Kidney epithelial cell (primary cell): ENCODE results near the gene USP46. TPM values are rescaled to one million over a fixed set of nuclear protein-coding genes. Genes with fewer than 3 reads are reported as not detected.

Source experiments
- DNase-seq: peaks from one replicate; pipeline ENCODE4 v3.0.0-alpha.2; 2010; ENCODE audit warnings: low read depth
- H3K27me3 ChIP-seq: 2 replicates; pipeline ENCODE4 v1.6.0; 2011; ENCODE audit warnings: low read length; ENCODE audit not compliant: control insufficient read depth, insufficient read depth
- H3K36me3 ChIP-seq: 2 replicates; pipeline ENCODE4 v1.5.1; 2011; ENCODE audit warnings: low read length; ENCODE audit not compliant: control insufficient read depth, insufficient read depth
- H3K4me3 ChIP-seq: 2 replicates; pipeline ENCODE4 v1.5.1; 2011; ENCODE audit warnings: low read depth, mild to moderate bottlenecking, control low read depth, low read length
- total RNA-seq: library from RNA; depleted of rRNA; stranded (reverse); fragments of >200 nt; gene quantifications from 2 replicates; pipeline ENCODE4 v1.2.3, GENCODE V29; 2015
- TF ChIP-seq, protein P1 (sequence below): IDR thresholded peaks from 2 replicates; pipeline ENCODE4 v1.5.1; 2011; ENCODE audit warnings: mild to moderate bottlenecking, moderate library complexity, low read length, control low read depth, inconsistent platforms; ENCODE audit not compliant: insufficient read depth, poor library complexity, severe bottlenecking

The USP46 gene
- total RNA-seq, 1 donor from 2014 or later, result 14.9 TPM

DNA sequence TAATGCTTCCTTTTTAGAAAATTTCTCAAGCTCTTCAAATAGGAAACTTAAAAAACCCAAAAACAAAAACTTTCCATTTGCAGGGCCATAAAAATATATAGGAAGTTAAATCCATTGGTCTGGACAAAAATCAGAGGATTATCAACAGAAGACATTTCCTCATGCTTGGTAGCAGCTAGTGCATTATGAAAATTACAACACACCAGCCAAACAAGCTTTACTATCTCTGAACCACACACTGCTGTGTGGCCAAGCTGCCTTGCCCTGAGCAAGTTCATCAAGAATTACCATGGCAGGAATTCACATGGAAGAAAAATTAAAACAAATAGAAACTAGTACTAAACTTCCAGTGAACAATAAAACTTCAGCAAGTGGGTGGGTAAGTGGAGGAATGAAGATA, 3.6 kb downstream of the USP46 start:
- Histone ChIP-seq H3K27me3 (no peaks in the 10 kb centered on the region), H3K4me3 (no peak overlapping the region), H3K36me3 (no peaks in the 10 kb centered on the region)
- TF ChIP-seq, protein P1, sequence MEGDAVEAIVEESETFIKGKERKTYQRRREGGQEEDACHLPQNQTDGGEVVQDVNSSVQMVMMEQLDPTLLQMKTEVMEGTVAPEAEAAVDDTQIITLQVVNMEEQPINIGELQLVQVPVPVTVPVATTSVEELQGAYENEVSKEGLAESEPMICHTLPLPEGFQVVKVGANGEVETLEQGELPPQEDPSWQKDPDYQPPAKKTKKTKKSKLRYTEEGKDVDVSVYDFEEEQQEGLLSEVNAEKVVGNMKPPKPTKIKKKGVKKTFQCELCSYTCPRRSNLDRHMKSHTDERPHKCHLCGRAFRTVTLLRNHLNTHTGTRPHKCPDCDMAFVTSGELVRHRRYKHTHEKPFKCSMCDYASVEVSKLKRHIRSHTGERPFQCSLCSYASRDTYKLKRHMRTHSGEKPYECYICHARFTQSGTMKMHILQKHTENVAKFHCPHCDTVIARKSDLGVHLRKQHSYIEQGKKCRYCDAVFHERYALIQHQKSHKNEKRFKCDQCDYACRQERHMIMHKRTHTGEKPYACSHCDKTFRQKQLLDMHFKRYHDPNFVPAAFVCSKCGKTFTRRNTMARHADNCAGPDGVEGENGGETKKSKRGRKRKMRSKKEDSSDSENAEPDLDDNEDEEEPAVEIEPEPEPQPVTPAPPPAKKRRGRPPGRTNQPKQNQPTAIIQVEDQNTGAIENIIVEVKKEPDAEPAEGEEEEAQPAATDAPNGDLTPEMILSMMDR, result no peak
- DNase-seq, result no peak

DNA sequence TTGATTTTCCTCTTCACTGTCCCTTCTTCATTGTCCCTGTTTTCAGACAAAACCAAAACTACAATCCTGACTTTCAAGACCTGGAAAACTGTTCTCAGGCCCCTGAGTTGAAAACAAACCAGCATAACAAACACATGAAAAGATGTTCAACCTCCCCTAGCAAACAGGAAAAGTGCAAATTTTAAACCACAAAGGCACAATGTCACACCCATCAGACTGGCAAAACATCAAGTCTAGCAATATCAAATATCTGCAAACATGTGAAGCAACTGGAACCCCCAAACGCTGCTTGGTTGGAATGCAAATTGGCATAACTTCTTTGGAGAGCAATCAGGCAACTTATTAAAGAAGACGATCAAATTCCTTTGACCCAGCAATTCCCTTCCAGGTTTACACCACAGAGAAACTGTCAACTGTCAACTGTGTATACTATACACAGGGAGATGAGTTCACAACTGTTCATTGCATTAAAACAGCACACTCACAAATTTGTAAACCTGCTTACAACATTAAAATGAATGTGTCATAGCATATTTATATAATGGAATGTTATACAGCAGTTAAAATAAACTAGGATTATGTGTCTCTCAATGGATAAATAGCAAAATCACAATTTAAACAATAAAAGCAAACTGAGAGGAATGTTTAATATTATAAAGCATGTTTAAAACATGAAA, 7.0 kb downstream of the USP46 start:
- no peaks in the 10 kb centered on the region for H3K36me3 ChIP-seq
- TF ChIP-seq, protein P1, result no peak
- no peaks in the 10 kb centered on the region for H3K27me3 ChIP-seq
- no peak overlapping the region for H3K4me3 ChIP-seq
- DNase-seq, result no peak

DNA sequence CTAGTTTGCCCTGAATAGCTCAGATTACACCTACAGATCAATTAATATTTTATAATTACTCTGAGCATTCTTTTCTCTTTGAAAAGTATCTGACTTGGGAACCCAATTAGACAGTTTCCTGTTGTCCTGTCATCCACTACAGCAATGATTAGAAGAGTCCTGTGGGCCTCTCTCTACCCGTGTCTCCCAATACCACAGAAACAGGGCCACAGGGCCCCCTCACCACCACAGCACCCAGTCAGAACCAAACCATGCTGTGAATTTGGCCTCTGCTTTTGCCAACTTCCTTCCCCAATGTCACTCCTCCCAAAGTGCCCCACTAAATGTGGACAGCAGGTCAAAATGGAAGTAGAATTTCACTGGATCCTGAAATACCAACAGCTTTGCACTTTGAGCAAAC, 10.3 kb downstream of the USP46 start:
- no peak overlapping the region for H3K4me3 ChIP-seq
- no peaks in the 10 kb centered on the region for H3K36me3 ChIP-seq
- TF ChIP-seq, protein P1, result no peak
- no peak for DNase-seq
- H3K27me3 ChIP-seq, result no peaks in the 10 kb centered on the region

DNA sequence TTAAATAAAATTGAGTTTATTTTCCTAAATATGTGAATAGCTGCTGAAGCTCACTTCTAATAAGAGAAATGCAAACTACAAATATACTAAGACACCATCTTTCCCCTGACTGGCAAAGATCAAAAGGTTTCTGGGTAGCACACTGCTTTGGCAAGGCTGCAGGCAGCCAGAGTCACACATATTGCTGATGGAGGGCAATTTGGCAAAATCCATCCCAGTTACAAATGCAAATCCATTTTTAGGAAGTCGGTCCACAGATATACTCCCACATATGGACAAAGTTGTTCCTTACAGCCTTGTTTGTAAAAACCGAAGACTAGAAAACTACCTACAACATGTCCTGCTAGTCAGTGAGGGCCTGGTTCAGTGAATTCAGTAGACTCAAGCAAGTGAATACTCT, 12.4 kb downstream of the USP46 start:
- TF ChIP-seq, protein P1, result no peak
- Histone ChIP-seq H3K36me3 (no peaks in the 10 kb centered on the region), H3K27me3 (no peaks in the 10 kb centered on the region), H3K4me3 (no peak overlapping the region)
- DNase-seq, result no peak

DNA sequence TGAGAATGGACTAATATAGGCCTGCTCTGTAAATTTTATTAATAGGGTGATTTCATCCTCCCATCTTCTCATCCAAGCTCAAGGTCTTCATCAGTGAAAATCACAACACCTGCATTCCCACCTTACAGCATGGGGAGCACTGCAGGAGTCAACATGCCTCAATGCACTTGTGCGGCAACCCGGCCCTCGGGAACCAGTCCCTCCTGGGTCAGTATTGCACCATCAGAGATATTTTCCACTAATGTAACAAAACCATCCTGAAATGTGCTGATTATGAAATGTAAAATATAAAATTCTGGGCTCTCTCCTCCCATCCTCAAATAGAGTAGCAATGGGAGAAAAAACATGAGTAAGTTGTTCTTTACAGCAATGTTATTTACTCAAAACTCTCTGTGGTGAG, 13.0 kb downstream of the USP46 start:
- Histone ChIP-seq H3K4me3 (no peak overlapping the region), H3K36me3 (no peaks in the 10 kb centered on the region), H3K27me3 (no peaks in the 10 kb centered on the region)
- TF ChIP-seq, protein P1, result no peak
- no peak for DNase-seq

DNA sequence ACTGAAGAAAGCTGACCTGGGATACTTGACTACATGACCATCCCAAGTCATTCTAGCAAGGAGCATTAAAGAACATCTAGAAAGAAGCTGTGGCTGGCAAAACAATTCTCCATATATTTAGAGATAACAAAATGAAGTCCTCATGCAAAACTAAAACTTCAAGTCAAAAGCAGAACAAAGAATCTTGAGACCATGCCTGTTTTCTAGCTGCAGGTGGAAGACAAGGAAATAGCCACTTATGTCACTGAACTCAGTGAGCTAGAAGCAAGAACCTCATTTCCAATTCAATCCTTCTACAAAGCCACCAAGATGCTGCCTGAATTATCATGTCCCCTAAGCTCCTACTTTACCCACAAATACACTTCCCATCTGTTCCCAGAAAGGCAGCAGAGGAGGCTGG, 13.8 kb downstream of the USP46 start:
- DNase-seq, result no peak
- TF ChIP-seq, protein P1, result no peak
- Histone ChIP-seq H3K4me3 (no peak overlapping the region), H3K36me3 (no peaks in the 10 kb centered on the region), H3K27me3 (no peaks in the 10 kb centered on the region)
